ENCODE measurements around the gene BACH2.
"Not testable (repeated sequence)": the region's sequence is repeated elsewhere in the genome, so short reads cannot be mapped to it uniquely, and the experiment has no call there.

DNA sequence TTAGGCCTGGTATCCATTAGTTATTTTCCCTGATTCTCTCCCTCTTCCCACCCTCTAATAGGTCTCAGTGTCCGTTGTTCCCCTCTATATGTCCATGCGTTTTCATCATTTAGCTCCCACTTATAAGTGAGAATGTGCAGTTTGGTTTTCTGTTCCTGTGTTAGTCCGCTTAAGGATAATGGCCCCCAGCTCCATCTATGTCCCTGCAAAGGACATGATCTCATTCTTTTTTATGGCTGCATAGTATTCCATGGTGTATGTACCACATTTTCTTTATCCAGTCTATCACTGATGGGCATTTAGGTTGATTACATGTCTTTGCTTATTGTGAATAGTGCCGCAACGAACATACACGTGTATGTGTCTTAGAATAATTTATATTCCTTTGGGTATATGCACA, 14.4 kb downstream of the BACH2 start:
- TF ChIP-seq, protein P1, sequence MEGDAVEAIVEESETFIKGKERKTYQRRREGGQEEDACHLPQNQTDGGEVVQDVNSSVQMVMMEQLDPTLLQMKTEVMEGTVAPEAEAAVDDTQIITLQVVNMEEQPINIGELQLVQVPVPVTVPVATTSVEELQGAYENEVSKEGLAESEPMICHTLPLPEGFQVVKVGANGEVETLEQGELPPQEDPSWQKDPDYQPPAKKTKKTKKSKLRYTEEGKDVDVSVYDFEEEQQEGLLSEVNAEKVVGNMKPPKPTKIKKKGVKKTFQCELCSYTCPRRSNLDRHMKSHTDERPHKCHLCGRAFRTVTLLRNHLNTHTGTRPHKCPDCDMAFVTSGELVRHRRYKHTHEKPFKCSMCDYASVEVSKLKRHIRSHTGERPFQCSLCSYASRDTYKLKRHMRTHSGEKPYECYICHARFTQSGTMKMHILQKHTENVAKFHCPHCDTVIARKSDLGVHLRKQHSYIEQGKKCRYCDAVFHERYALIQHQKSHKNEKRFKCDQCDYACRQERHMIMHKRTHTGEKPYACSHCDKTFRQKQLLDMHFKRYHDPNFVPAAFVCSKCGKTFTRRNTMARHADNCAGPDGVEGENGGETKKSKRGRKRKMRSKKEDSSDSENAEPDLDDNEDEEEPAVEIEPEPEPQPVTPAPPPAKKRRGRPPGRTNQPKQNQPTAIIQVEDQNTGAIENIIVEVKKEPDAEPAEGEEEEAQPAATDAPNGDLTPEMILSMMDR (IDR thresholded peaks at IDR 0.05): not testable (repeated sequence)
- not testable (repeated sequence) for TF ChIP-seq EP300, POLR2A, POLR2AphosphoS5 (IDR thresholded peaks at IDR 0.05)

Measured in upper lobe of left lung (tissue), 4 donors.